Measurements from ENCODE around the gene PTH2. TPM values are rescaled to one million over a fixed set of nuclear protein-coding genes. Genes with fewer than 3 reads are reported as not detected.

PTH2 gene
- total RNA-seq, 3 donors from 2014 or later, result not detected

DNA sequence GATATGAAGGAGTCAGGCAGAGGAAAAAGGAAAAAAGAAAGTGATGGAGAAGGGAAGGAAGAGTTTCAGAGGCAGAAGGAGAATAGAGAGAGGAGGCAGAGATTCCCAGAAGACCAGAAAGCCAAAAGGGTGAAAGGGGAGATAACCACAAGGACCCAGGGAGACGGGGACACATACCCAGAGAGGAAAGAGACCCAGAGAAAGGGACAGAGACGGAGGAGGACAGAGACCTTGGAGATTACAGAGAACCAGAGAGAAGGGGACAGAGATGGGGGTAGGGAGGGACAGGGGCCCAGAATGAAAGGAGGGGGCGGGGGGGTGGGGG is 1.4 kb downstream of the PTH2 start:
- H3K4me3 ChIP-seq, result no peak overlapping the region
- intact Hi-C loops (cut with DNase I, micrococcal nuclease), result no loop called here
- TF ChIP-seq, protein P1, sequence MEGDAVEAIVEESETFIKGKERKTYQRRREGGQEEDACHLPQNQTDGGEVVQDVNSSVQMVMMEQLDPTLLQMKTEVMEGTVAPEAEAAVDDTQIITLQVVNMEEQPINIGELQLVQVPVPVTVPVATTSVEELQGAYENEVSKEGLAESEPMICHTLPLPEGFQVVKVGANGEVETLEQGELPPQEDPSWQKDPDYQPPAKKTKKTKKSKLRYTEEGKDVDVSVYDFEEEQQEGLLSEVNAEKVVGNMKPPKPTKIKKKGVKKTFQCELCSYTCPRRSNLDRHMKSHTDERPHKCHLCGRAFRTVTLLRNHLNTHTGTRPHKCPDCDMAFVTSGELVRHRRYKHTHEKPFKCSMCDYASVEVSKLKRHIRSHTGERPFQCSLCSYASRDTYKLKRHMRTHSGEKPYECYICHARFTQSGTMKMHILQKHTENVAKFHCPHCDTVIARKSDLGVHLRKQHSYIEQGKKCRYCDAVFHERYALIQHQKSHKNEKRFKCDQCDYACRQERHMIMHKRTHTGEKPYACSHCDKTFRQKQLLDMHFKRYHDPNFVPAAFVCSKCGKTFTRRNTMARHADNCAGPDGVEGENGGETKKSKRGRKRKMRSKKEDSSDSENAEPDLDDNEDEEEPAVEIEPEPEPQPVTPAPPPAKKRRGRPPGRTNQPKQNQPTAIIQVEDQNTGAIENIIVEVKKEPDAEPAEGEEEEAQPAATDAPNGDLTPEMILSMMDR (IDR thresholded peaks at IDR 0.05), result no peak
- H3K9me3 ChIP-seq, result no peaks in the 10 kb centered on the region
- peaks cover 5% of the 10 kb centered on the region for H3K4me1 ChIP-seq (ENCODE audit: low read depth)
- DNase-seq, result no peak
- ATAC-seq, result no peak
- no peaks in the 10 kb centered on the region for H3K36me3 ChIP-seq (ENCODE audit: low read depth)

DNA sequence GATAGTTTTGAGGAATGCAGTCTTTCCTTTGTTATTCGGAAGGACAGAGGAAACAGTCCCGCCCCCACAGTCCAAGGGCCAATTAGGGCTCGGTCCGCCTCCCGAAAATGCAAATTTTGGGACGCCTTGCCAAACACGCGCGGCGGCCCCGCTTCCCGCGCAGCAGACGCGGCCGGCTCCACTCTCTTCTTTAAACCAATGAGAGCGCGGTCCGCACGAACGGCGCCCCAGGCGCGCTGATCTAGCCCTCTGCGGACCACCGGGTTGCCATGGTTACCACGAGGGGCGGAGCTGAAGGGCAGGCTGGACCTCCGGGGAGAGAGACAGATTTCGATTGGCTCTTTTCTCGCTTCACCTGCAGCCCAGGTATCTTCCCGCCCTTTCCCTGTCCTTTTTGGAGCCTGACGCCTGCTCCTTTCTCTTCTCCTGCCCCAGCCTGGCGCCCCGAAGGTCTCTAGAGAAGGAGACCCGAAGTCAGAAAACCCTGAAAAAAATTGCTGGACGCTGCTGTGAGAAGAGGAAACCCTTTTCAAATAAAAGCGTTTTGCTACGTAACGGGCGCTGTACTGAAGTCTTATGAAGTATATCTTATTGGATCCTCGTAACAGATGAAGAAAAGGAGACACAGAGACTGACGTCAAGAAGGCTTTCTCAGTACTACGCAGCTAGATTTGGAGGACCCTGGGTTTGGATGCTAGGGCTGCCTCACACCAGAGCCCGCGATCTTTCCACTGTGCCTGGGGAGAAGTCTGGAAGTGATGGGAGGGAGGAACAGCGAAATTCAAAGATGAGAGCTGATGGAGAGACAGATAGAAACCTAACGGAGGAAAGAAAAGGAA is 2.0 kb downstream of the PTH2 start:
- Histone ChIP-seq H3K4me3 (no peak overlapping the region), H3K36me3 (ENCODE audit: low read depth) (no peaks in the 10 kb centered on the region), H3K9me3 (no peaks in the 10 kb centered on the region), H3K4me1 (ENCODE audit: low read depth) (peaks cover 5% of the 10 kb centered on the region)
- intact Hi-C loops (cut with DNase I, micrococcal nuclease), result no loop called here
- peak; percentile 74 for ATAC-seq
- DNase-seq, result peak in 2 of 3 donors; percentile 56 to 66
- TF ChIP-seq, protein P1 (IDR thresholded peaks at IDR 0.05), result no peak

DNA sequence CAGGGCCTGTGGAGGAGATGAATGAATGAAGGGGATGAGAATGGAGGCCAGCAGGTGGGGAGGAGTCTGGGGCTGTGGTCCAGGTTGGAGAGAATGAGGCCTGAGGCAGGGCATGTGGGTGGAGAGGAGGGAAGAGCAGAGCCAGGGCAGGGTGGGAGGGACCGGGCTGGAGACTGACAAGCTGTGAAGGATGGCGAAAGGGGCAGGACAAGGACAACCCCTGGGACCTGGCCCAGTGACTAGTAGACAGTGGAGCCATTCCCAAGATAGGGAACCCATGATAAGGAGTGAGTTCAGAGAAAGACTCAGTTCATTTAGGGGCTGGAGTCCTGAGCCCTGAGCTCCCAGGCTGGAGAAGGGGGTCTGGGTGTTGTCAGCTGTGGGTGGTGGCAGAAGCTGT is 3.0 kb downstream of the PTH2 start:
- Histone ChIP-seq H3K9me3 (no peaks in the 10 kb centered on the region), H3K36me3 (ENCODE audit: low read depth) (no peaks in the 10 kb centered on the region), H3K4me3 (no peak overlapping the region), H3K4me1 (ENCODE audit: low read depth) (peaks cover 5% of the 10 kb centered on the region)
- TF ChIP-seq, protein P1 (IDR thresholded peaks at IDR 0.05), result no peak
- ATAC-seq, result no peak
- intact Hi-C loops (cut with DNase I, micrococcal nuclease), result no loop called here
- DNase-seq, result no peak

DNA sequence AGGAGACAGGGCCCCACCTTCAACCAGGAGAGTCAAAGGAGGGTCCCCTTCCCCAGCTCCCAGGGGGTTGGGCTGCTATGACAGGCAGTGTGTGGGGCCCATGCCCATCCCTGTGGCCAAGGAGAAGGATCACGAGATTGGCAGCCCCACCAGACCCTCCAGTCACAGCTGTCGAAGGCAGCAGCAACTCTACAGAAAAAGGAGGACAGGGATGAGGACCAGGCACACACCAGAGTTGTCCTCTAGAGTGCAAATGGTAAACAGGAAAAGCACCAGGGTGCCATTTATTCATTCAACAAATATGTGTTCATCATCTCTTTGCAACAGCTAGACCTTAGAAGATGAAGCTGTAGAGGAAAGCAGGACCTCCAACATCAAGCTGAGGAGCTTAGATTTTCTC is 4.1 kb downstream of the PTH2 start:
- no peak for DNase-seq
- intact Hi-C loops (cut with DNase I, micrococcal nuclease), result no loop called here

DNA sequence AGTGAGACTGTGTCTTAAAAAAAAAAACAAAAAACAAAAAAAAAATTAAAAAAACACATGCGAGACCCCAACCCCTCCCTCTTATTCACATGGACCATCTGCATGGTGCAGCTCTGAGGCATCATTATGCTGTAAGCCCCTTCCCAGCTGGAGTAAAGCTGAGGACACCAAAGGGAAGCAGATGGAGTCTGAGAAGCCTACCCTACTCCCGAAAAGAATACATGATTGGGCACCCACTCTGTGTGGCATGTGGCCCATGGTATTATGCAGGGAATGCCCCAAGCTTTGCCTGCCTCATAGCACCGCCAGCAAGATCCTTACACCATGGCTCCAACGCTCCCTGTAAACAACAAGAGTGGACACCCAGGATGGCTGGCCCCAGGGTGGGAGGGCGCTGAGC is 4.7 kb downstream of the PTH2 start:
- H3K36me3 ChIP-seq (ENCODE audit: low read depth), result no peaks in the 10 kb centered on the region
- TF ChIP-seq, protein P1 (IDR thresholded peaks at IDR 0.05), result no peak
- DNase-seq (no peak), ATAC-seq (no peak)
- peaks cover 5% of the 10 kb centered on the region for H3K4me1 ChIP-seq (ENCODE audit: low read depth)
- no peaks in the 10 kb centered on the region for H3K9me3 ChIP-seq
- intact Hi-C loops (cut with DNase I, micrococcal nuclease), result no loop called here
- H3K4me3 ChIP-seq, result no peak overlapping the region

More for the DNA sequence above, 4.1 kb downstream of the PTH2 start:
- Histone ChIP-seq H3K36me3 (ENCODE audit: low read depth) (no peaks in the 10 kb centered on the region), H3K9me3 (no peaks in the 10 kb centered on the region), H3K4me3 (no peak overlapping the region), H3K4me1 (ENCODE audit: low read depth) (peaks cover 5% of the 10 kb centered on the region)
- TF ChIP-seq, protein P1 (IDR thresholded peaks at IDR 0.05), result no peak
- ATAC-seq, result no peak
